ENCODE data around the gene FAM83G.

Gene FAM83G

GRCh38 chr17:19009970-19010369 is 5.4 kb upstream of the FAM83G start:
- DNase-seq, result no peak

DNA sequence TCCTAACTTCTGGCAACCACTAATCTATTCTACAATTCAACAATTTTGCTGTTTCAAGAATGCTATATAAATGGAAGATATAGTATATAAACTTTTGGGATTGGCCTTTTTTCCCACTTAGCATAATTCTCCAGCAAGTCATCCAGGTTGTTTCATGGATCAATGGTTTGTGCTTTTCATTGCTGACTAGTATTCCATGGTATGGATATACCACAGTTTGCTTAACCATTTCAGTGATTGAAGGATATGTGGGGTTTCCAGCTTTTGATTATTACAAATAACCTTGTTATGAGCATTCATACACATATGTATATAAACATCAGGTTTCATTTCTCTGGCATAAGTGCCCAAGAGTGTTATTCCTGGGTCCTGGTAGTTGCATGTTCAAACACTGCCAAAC is 2.1 kb upstream of the FAM83G start:
- no peak for DNase-seq

GRCh38 chr17:19005789-19006430 is 1.3 kb upstream of the FAM83G start:
- DNase-seq, result no peak

GRCh38 chr17:19005137-19005773 is 691 bp upstream of the FAM83G start:
- no peak for DNase-seq

DNA sequence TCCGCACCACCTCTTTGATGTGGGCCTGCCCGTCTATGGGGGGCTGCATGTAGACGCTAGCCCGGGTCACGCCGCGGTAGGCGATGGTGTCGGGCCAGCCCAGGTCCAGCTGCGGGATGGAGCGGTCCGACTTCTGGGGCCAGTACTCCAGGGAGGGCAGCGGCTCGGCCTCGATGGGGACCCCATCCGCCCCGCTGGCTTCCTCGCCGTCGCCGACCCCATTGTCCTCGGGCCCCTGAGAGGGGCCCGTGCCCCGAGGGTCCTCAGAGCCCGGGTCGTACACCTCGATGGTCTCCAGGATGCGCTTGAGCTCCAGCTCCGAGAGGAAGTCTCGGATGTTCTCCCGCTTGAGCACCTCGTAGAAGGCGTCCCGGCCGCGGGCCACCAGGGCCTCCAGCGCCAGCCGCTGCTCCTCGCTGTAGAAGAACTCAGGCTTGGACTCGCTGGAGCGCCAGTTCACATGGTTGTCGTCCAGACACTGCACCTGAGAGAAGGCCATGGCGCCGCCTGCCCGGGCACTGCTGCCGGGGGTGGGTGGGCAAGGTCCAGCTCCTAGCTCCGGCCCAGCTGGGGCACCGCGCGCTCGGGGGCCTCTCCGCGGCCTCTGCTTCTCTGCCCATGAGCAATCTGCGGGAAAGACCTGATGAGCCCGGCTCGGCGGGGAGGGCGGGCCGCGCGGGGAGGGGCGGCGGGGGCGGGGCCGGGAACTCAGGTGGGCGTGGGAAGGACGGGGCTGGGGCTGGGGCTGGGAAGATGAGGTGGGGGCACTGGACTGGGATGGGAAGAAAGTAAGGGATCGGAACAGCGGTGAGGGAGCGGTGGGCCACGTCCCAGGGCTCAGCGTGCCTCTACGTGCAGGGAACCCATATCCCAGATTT is 782 bp downstream of the FAM83G start:
- DNase-seq, result peak; percentile 83

DNA sequence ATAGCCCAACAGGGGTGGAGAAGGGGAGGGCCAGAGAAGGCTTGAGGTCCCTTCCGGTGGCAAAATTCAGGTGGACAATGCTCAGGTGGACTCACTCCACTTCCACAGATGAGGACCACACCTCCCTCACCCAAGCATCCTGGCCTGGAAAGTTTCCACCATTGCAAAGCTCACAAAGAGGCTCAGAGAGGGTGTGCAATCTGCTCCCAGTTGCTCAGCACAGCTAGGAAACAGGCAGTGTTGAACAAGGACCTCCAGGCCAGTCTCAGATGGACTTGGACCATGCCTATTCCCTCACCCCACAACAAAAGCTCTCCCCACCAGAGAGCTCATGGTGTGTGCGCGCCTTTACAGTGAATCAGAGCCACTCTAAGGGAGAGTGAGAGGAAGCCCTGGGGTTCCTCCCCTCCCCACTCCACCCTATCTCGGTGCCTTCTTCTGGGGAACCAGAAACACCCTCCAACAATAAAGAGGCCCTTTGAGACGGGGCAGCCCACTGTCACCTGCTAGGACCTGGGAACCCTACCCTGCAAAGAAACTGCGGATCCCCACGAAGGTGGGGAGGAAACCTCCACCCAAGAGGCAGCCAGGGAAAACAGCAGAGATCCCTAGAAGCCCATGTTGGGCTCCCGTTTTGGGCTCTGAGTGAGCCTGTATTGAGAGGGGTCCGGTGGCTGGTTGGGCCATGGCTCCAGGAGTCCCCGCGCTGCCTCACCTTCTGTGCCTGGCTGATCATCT is 1.6 kb downstream of the FAM83G start:
- DNase-seq, result no peak

DNA sequence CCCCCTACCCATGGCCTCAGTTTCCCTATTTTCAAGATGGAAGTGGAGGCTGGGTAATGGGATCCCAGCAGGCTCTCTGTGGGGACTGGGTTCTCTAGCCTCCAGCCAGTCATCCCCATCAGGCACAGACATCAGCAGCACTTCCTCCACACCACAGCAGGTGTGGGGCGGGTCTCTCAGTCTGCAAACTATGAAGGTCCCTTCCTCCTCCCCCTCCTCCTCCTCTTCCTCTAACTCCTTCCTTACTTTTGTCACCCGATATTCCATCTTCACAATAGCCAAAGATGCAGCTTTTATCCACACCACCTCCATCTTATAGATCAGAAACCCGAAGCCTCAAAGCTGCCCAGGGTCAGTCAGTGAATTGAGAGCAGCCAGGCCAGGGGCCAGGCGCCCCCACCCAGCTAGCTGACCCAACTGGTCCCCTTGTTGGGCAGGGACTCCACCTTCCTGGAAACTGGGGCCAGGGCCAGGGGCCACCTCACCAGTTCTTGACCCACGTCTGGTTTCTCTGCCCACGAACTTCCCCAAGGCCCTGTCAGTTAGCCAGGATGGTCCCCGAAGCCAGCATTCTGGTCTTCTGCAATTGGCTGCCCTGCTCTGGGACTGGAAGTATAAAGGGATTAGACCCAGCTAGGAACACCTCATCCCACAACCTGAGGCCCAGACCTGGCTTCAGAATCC is 2.5 kb downstream of the FAM83G start:
- DNase-seq, result no peak

GRCh38 chr17:19000531-19001325 is 3.8 kb downstream of the FAM83G start:
- no peak for DNase-seq

GRCh38 chr17:18999911-19000310 is 4.7 kb downstream of the FAM83G start:
- DNase-seq, result no peak

DNA sequence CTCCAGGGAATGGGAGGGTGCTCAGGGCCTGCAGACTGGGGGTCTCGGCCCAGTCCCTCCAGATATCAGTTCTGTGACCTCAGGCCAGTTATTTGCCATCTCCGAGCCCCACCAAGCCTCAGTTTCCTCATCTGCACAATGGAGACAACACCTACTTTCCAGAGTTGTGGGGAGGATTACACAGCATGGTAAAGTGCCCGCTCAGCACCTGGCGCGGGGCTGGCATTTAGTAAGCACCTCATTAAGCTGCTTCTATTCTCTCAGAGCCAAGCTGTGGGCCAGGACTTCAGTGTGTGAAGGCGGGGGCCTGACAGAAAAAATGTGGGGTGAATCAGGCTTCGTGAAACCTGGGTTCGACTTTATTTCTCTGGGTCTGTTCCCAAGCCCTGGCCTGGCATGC is 5.2 kb downstream of the FAM83G start:
- no peak for DNase-seq

- DNase-seq, result no peak
Measured at GRCh38 chr17:18997650-18998196, 6.8 kb downstream of the FAM83G start.

GRCh38 chr17:18996458-18996857 is 8.1 kb downstream of the FAM83G start:
- no peak for DNase-seq

DNA sequence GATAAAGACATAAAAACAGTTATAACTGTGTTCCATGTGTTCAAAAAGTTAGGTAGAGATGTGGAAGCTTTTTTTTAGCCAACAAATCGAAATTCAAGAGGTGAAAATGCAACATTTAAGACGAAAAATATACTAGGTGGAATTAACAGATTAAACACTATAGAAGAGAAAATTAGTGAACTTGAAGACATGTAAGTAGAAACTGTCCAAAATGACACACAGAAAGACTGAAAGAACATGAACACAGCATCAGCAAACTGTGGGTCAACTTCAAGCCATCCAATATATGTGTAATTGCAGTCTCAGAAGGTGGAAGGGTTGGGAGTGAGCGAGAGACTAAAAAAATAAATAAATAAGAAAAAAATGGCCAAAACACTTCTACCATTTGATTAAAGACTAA is 9.3 kb downstream of the FAM83G start:
- DNase-seq, result no peak

GRCh38 chr17:18994631-18995030 is 9.9 kb downstream of the FAM83G start:
- no peak for DNase-seq

DNA sequence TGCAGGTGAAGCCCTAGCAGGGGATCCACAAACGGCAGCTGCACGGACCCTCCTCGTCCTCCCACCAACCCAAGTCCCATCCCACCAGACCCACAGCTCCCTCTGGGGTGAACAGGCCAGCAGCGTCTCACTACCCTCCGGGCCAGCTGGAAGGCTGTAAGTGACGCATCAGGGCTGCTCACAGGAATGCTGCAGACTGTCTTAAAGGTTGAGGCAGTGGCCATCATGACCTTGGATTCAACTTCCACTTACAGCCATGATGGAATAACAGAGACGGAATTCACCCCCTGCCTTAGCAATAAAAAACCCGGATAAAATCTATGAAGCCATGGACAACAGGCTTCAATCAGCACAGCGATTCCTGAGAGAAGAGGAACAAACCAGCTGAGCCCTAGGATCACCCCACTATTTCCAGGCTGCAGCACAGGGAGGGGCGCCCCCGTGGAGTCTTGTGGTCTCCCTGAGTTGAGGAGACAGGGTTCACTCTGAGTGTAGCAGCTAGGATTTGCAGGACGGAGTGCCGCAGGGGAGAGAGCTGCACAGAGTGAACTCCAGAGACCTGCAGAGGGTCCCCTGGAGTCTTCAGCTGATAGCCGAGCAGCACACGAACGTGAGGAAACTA is 10.5 kb downstream of the FAM83G start:
- DNase-seq, result peak; percentile 47

- no peak for DNase-seq
Measured at GRCh38 chr17:18992454-18993130, 12.0 kb downstream of the FAM83G start.

GRCh38 chr17:18991531-18992315 is 12.8 kb downstream of the FAM83G start:
- no peak for DNase-seq

GRCh38 chr17:18990331-18990730 is 14.2 kb downstream of the FAM83G start:
- no peak for DNase-seq

Data from right kidney (tissue), 1 donor.